Spleen (tissue), 11 donors: Measurements from ENCODE around the gene TDRD12. TPM values are rescaled to one million over a fixed set of nuclear protein-coding genes. Genes with fewer than 3 reads are reported as not detected.

Source experiments
- DNase-seq: peaks from one replicate; pipeline ENCODE4 v3.0.0-alpha.2; 2020
- H3K27ac ChIP-seq, 8 donors: fragments of 200-600 bp; sonication (generic) in 7 of 8; 1 replicate in 4 of 8; 2 replicates in 4 of 8; pipeline versions ENCODE4 v1.5.0 to v1.8.0; 2016 to 2021; ENCODE audit warnings: inconsistent platforms in 4 of 8, mild to moderate bottlenecking in 4 of 8, moderate library complexity in 1 of 8
- H3K27me3 ChIP-seq, 7 donors: fragments of 200-600 bp; sonication (generic) in 6 of 7; replicated peaks in 1 of 7; 1 replicate in 4 of 7; 2 replicates in 3 of 7; pipeline versions ENCODE4 v1.5.0 to v1.8.0; 2016 to 2021; ENCODE audit warnings: inconsistent platforms in 3 of 7, mild to moderate bottlenecking in 1 of 7
- H3K36me3 ChIP-seq, 6 donors: fragments of 200-600 bp; sonication (generic) in 5 of 6; 1 replicate in 4 of 6; 2 replicates in 2 of 6; pipeline versions ENCODE4 v1.5.0 to v1.8.0; 2016 to 2021; ENCODE audit warnings: inconsistent platforms in 2 of 6
- H3K4me1 ChIP-seq, 6 donors: fragments of 200-600 bp; sonication (generic) in 5 of 6; 1 replicate in 3 of 6; 2 replicates in 3 of 6; pipeline versions ENCODE4 v1.5.0 to v1.8.0; 2016 to 2021; ENCODE audit warnings: inconsistent platforms in 3 of 6
- H3K4me3 ChIP-seq, 8 donors: fragments of 200-600 bp; sonication (generic) in 7 of 8; 1 replicate in 4 of 8; 2 replicates in 4 of 8; pipeline versions ENCODE4 v1.5.0 to v1.8.0; 2016 to 2021; ENCODE audit warnings: inconsistent platforms in 4 of 8, mild to moderate bottlenecking in 4 of 8, moderate library complexity in 2 of 8
- H3K9me3 ChIP-seq, 8 donors: fragments of 200-600 bp; sonication (generic) in 7 of 8; 1 replicate in 4 of 8; 2 replicates in 4 of 8; pipeline versions ENCODE4 v1.5.0 to v1.8.0; 2016 to 2021; ENCODE audit warnings: inconsistent platforms in 4 of 8
- CTCF ChIP-seq, 11 experiments: fragments of 200-600 bp in 7 of 11; fragments of 450-650 bp in 4 of 11; sonication (generic) in 4 of 11; IDR thresholded peaks in 8 of 11; conservative IDR thresholded peaks in 3 of 11; 1 replicate in 7 of 11; 2 replicates in 4 of 11; pipeline versions ENCODE4 v1.4.0 to v1.8.0; 2016 to 2021; ENCODE audit warnings: antibody characterized with exemption in 11 of 11, inconsistent platforms in 4 of 11, mild to moderate bottlenecking in 1 of 11
- POLR2A ChIP-seq, 3 donors: fragments of 450-650 bp; IDR thresholded peaks; one replicate each; pipeline ENCODE4 v1.5.1; 2017; ENCODE audit warnings: antibody characterized with exemption in 3 of 3, mild to moderate bottlenecking in 1 of 3
- POLR2AphosphoS5 ChIP-seq, 3 donors: sonication (generic); formaldehyde crosslinking; IDR thresholded peaks; one replicate each; pipeline ENCODE4 v1.5.1; 2017; ENCODE audit warnings: antibody characterized with exemption in 3 of 3
- WGBS, 5 donors: extraction: QIAGEN DNeasy Blood & Tissue Kit in 3 of 5; methylation state at CpG; one replicate each; pipeline versions ENCODE4 v1.1.5 to v1.1.7; 2013 to 2018; 5-methylcytosine and 5-hydroxymethylcytosine counted together
- intact Hi-C: fragments of 100-400 bp; cut with DNase I; formaldehyde crosslinking; loops from one replicate; pipeline ENCODE4 v1.15.0; 2023; ENCODE audit warnings: low total_unique reads
- polyA plus RNA-seq, 3 donors: library from polyadenylated mRNA; stranded (reverse); fragments of 200-250 nt; gene quantifications; one replicate each; pipeline ENCODE4 v1.2.1, GENCODE V29; 2013
- total RNA-seq, 7 donors: library from RNA; depleted of rRNA in 3 of 7; stranded (reverse); fragments of >200 nt in 3 of 7; fragmentation: NEBNext Ultra II Directional in 4 of 7; extraction: Animal tissue kit (Norgen Biotek cat#: 25700) in 4 of 7; gene quantifications; one replicate each; pipeline versions ENCODE4 v1.1.0 to v1.2.1, GENCODE V29; 2016 to 2021
- donor health status: healthy with polysubstance abuse.
- donor health status: DM: no; HTN: no; CAD: no; lungs with moderate emphysema.
- donor health status: DM: no; HTN: no; CAD: no.
- donor health status: Bipolar disorder and iron deficiency.
- donor health status: healthy.
- donor health status: DM: no; HTN: no; CAD: no.
- donor health status: DM: yes; HTN: yes; CAD: no.

TDRD12 gene
- total and polyA plus RNA-seq, 10 donors = 0.03 to 4.3 (median 0.33) TPM; not detected in 4

- Histone ChIP-seq H3K27me3 (peaks cover 0 to 6% (median 0%) of the 10 kb centered on the region in 7 donors), H3K4me3 (no peak overlapping the region), H3K9me3 (no peaks in the 10 kb centered on the region), H3K27ac (no peak overlapping the region), H3K4me1 (no peaks in the 10 kb centered on the region), H3K36me3 (no peaks in the 10 kb centered on the region)
- intact Hi-C loops = no loop called here
- TF ChIP-seq POLR2AphosphoS5 (IDR thresholded peaks at IDR 0.05) = no peak
- no peak for TF ChIP-seq POLR2A (IDR thresholded peaks at IDR 0.05)
- TF ChIP-seq CTCF (IDR thresholded peaks at IDR 0.05 in 8 of 11, conservative IDR thresholded peaks at IDR 0.05 in 3 of 11) = no peak
- DNase-seq = no peak
- WGBS, 5 donors = 93 to 95% (median 94%) methylated on average over 10 of the region's 10 CpGs
These were observed 69.9 kb downstream of the TDRD12 start for GRCh38 chr19:32789429-32789828.

GRCh38 chr19:32798201-32798600 lies 78.6 kb downstream of the TDRD12 start:
- no peak for DNase-seq
- Histone ChIP-seq H3K9me3 (no peaks in the 10 kb centered on the region), H3K4me1 (no peaks in the 10 kb centered on the region), H3K27ac (no peak overlapping the region), H3K36me3 (no peaks in the 10 kb centered on the region), H3K27me3 (no peaks in the 10 kb centered on the region), H3K4me3 (no peak overlapping the region)
- intact Hi-C loops = no loop called here
- 83 to 94% (median 85%) methylated on average over 4 of the region's 4 CpGs for WGBS, 5 donors
- TF ChIP-seq POLR2AphosphoS5 (IDR thresholded peaks at IDR 0.05) (no peak), POLR2A (IDR thresholded peaks at IDR 0.05) (no peak), CTCF (IDR thresholded peaks at IDR 0.05 in 8 of 11, conservative IDR thresholded peaks at IDR 0.05 in 3 of 11) (no peak)

- Histone ChIP-seq H3K36me3 (no peaks in the 10 kb centered on the region), H3K9me3 (no peaks in the 10 kb centered on the region), H3K27ac (no peak overlapping the region), H3K4me1 (no peaks in the 10 kb centered on the region), H3K27me3 (no peaks in the 10 kb centered on the region), H3K4me3 (no peak overlapping the region)
- intact Hi-C loops = no loop called here
- TF ChIP-seq CTCF (IDR thresholded peaks at IDR 0.05 in 8 of 11, conservative IDR thresholded peaks at IDR 0.05 in 3 of 11) = no peak
- no peak for DNase-seq
These were observed 80.6 kb downstream of the TDRD12 start for GRCh38 chr19:32800191-32800590.

- no peak for DNase-seq
- whole genome bisulfite sequencing, 5 donors = 48 to 57% (median 55%) methylated on average over 4 of the region's 4 CpGs
These were observed 81.2 kb downstream of the TDRD12 start for GRCh38 chr19:32800754-32801153.

More at GRCh38 chr19:32800754-32801153, 81.2 kb downstream of the TDRD12 start:
- intact Hi-C loops = no loop called here
- H3K4me3 ChIP-seq = no peak overlapping the region
- H3K9me3 ChIP-seq = no peaks in the 10 kb centered on the region
- no peak overlapping the region for H3K27ac ChIP-seq
- no peaks in the 10 kb centered on the region for H3K4me1 ChIP-seq
- no peaks in the 10 kb centered on the region for H3K36me3 ChIP-seq
- no peaks in the 10 kb centered on the region for H3K27me3 ChIP-seq
- TF ChIP-seq CTCF (IDR thresholded peaks at IDR 0.05 in 8 of 11, conservative IDR thresholded peaks at IDR 0.05 in 3 of 11) (no peak), POLR2AphosphoS5 (IDR thresholded peaks at IDR 0.05) (no peak), POLR2A (IDR thresholded peaks at IDR 0.05) (no peak)
